Erythroblast (primary cell): ENCODE measurements around the gene PDE4D.

ENCODE experiments used
- GATA1 ChIP-seq: IDR thresholded peaks from 2 replicates; pipeline ENCODE4 v1.6.1; 2011; ENCODE audit warnings: low read depth, mild to moderate bottlenecking, control low read depth, low read length, moderate library complexity
- POLR2A ChIP-seq: IDR thresholded peaks from 2 replicates; pipeline ENCODE4 v1.6.1; 2011; ENCODE audit warnings: mild to moderate bottlenecking, low read length

- no peak for TF ChIP-seq POLR2A
- TF ChIP-seq GATA1, result no peak
Measured at GRCh38 chr5:59249160-59249559, 644.4 kb downstream of the PDE4D start.
